Measurements from ENCODE around the gene BSND.

GRCh38 chr1:54975356-54976108 lies 23.2 kb upstream of the BSND start:
- TF ChIP-seq GATA3 (IDR thresholded peaks at IDR 0.05; ENCODE audit: low read depth, low read length) (no peak), GATA2 (IDR thresholded peaks at IDR 0.05; ENCODE audit: low read depth, low read length) (no peak)

Data from SH-SY5Y (cell line).